Natural killer cell (primary cell): ENCODE data around the gene AFAP1L2. TPM values are rescaled to one million over a fixed set of nuclear protein-coding genes. Genes with fewer than 3 reads are reported as not detected.

ENCODE experiments used
- ATAC-seq, 3 donors: fragments of 150-1000 bp in 2 of 3; fragments of 200-7000 bp in 1 of 3; cut with Tn5 transposase; 1 replicate in 1 of 3; 2 replicates in 2 of 3; pipeline ENCODE4 v1.10.0; 2021; ENCODE audit warnings: mild to moderate bottlenecking in 2 of 3, moderate library complexity in 2 of 3
- DNase-seq, 2 donors: peaks; one replicate each; pipeline versions ENCODE4 v3.0.0 to v3.0.0-alpha.2; 2013 to 2021; ENCODE audit warnings: mixed read lengths in 1 of 2
- H3K27ac ChIP-seq: one replicate; pipeline ENCODE4 v1.5.1; 2013; ENCODE audit warnings: mild to moderate bottlenecking, low read length
- H3K27me3 ChIP-seq: one replicate; pipeline ENCODE4 v1.6.1; 2013; ENCODE audit warnings: low read length; ENCODE audit not compliant: control insufficient read depth, insufficient read depth
- H3K36me3 ChIP-seq: one replicate; pipeline ENCODE4 v1.6.1; 2013; ENCODE audit warnings: low read length; ENCODE audit not compliant: control insufficient read depth, insufficient read depth
- H3K4me1 ChIP-seq: one replicate; pipeline ENCODE4 v1.6.1; 2013; ENCODE audit warnings: low read length; ENCODE audit not compliant: control insufficient read depth, insufficient read depth
- H3K4me3 ChIP-seq: one replicate; pipeline ENCODE4 v1.5.1; 2013; ENCODE audit warnings: low read length
- H3K9me3 ChIP-seq: one replicate; pipeline ENCODE4 v1.6.1; 2013; ENCODE audit warnings: low read length; ENCODE audit not compliant: control insufficient read depth, insufficient read depth
- H3K27ac Mint-ChIP-seq, 2 donors: one replicate each; pipeline ENCODE4 v1.8.0; 2022; ENCODE audit warnings: mild to moderate bottlenecking in 2 of 2, mixed read lengths in 2 of 2, moderate library complexity in 1 of 2
- H3K27me3 Mint-ChIP-seq, 2 donors: one replicate each; pipeline ENCODE4 v1.8.0; 2022; ENCODE audit warnings: low read depth in 2 of 2, mixed read lengths in 2 of 2
- H3K36me3 Mint-ChIP-seq: one replicate; pipeline ENCODE4 v1.8.0; 2022; ENCODE audit warnings: mixed read lengths
- H3K4me1 Mint-ChIP-seq, 2 donors: one replicate each; pipeline ENCODE4 v1.8.0; 2022; ENCODE audit warnings: mixed read lengths in 2 of 2
- H3K4me3 Mint-ChIP-seq: one replicate; pipeline ENCODE4 v1.8.0; 2022; ENCODE audit warnings: mild to moderate bottlenecking, moderate library complexity, mixed read lengths
- H3K9me3 Mint-ChIP-seq, 2 donors: one replicate each; pipeline ENCODE4 v1.8.0; 2022; ENCODE audit warnings: mixed read lengths in 2 of 2
- WGBS: methylation state at CpG from one replicate; pipeline ENCODE4 v1.1.7; 2013; ENCODE audit warnings: missing lambda C conversion rate; ENCODE audit not compliant: insufficient coverage; 5-methylcytosine and 5-hydroxymethylcytosine counted together
- intact Hi-C: fragments of 100-400 bp; cut with micrococcal nuclease; formaldehyde crosslinking; loops from one replicate; pipeline ENCODE4 v1.14.2; 2022
- total RNA-seq, 4 donors: library from RNA; stranded (reverse); fragments of 120-200 nt in 1 of 4; gene quantifications; one replicate each; pipeline versions ENCODE4 v1.2.3 to v1.2.4, GENCODE V29; 2013 to 2022
- TF ChIP-seq, protein P1 (sequence below): fragments of 200-600 bp; IDR thresholded peaks from one replicate; pipeline ENCODE4 v1.8.0; 2022; ENCODE audit warnings: antibody characterized with exemption

The AFAP1L2 gene
- total RNA-seq, 3 donors from 2014 or later (not counting 1 experiment from before 2014, with no cell fraction given): 0.66 to 2.8 (median 1.3) TPM

DNA sequence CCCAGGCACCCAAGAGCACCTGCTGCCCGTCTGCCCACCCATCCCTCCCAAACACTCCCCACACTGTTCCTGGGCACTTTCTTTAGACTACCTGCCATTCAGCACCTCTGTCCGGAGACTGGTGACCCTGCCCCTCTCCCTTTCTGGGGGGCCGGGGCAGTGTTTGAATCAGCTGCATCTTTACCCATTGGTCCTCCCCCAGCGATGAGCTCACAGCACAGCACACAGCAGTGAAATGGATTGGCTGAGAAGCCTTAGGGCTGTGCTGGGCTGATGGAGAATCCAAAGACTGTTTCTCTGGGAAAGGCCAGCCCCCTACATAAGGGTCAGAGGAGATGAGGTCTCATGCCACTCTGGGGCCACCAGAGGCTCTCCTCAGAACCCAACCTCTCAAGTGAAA is 125.0 kb downstream of the AFAP1L2 start:
- ATAC-seq (no peak), DNase-seq (no peak)
- no peak overlapping the region for H3K27ac Mint-ChIP-seq
- H3K36me3 Mint-ChIP-seq: no peaks in the 10 kb centered on the region
- no peak overlapping the region for H3K4me3 Mint-ChIP-seq
- Histone ChIP-seq H3K4me3 (no peak overlapping the region), H3K36me3 (no peaks in the 10 kb centered on the region), H3K27me3 (no peaks in the 10 kb centered on the region), H3K9me3 (no peaks in the 10 kb centered on the region), H3K27ac (no peak overlapping the region), H3K4me1 (no peaks in the 10 kb centered on the region)
- peaks cover 0 to 3% of the 10 kb centered on the region in 2 donors for H3K27me3 Mint-ChIP-seq
- H3K4me1 Mint-ChIP-seq: no peaks in the 10 kb centered on the region
- TF ChIP-seq, protein P1, sequence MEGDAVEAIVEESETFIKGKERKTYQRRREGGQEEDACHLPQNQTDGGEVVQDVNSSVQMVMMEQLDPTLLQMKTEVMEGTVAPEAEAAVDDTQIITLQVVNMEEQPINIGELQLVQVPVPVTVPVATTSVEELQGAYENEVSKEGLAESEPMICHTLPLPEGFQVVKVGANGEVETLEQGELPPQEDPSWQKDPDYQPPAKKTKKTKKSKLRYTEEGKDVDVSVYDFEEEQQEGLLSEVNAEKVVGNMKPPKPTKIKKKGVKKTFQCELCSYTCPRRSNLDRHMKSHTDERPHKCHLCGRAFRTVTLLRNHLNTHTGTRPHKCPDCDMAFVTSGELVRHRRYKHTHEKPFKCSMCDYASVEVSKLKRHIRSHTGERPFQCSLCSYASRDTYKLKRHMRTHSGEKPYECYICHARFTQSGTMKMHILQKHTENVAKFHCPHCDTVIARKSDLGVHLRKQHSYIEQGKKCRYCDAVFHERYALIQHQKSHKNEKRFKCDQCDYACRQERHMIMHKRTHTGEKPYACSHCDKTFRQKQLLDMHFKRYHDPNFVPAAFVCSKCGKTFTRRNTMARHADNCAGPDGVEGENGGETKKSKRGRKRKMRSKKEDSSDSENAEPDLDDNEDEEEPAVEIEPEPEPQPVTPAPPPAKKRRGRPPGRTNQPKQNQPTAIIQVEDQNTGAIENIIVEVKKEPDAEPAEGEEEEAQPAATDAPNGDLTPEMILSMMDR: no peak
- intact Hi-C loops: no loop called here
- WGBS: 92% methylated on average over 4 of the region's 4 CpGs
- no peaks in the 10 kb centered on the region for H3K9me3 Mint-ChIP-seq

DNA sequence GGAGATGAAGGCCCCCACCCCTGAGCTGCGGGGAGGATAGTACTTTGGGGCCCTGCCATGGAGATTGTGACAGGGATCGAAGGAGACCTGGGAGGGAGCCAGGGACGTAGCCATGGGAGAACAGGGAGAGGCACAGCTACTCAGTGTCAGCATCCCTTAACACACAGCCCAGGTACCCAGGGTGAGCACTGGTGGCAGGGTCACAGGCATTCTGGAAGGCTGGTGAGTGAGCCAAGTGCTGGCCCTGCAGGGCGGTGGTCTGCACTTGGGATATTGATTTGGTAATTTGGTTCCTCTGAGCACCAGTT is 125.5 kb downstream of the AFAP1L2 start:
- H3K27ac ChIP-seq: no peak overlapping the region
- H3K9me3 ChIP-seq: no peaks in the 10 kb centered on the region
- H3K36me3 ChIP-seq: no peaks in the 10 kb centered on the region
- H3K9me3 Mint-ChIP-seq: no peaks in the 10 kb centered on the region
- H3K27me3 ChIP-seq: no peaks in the 10 kb centered on the region
- H3K4me3 Mint-ChIP-seq: no peak overlapping the region
- no peak for DNase-seq
- H3K4me3 ChIP-seq: no peak overlapping the region
- H3K4me1 Mint-ChIP-seq: no peaks in the 10 kb centered on the region
- TF ChIP-seq, protein P1: no peak
- H3K36me3 Mint-ChIP-seq: no peaks in the 10 kb centered on the region
- intact Hi-C loops: no loop called here
- H3K4me1 ChIP-seq: no peaks in the 10 kb centered on the region
- no peak overlapping the region for H3K27ac Mint-ChIP-seq
- WGBS: 86% methylated on average over 4 of the region's 4 CpGs
- no peak for ATAC-seq
- peaks cover 0 to 7% of the 10 kb centered on the region in 2 donors for H3K27me3 Mint-ChIP-seq

DNA sequence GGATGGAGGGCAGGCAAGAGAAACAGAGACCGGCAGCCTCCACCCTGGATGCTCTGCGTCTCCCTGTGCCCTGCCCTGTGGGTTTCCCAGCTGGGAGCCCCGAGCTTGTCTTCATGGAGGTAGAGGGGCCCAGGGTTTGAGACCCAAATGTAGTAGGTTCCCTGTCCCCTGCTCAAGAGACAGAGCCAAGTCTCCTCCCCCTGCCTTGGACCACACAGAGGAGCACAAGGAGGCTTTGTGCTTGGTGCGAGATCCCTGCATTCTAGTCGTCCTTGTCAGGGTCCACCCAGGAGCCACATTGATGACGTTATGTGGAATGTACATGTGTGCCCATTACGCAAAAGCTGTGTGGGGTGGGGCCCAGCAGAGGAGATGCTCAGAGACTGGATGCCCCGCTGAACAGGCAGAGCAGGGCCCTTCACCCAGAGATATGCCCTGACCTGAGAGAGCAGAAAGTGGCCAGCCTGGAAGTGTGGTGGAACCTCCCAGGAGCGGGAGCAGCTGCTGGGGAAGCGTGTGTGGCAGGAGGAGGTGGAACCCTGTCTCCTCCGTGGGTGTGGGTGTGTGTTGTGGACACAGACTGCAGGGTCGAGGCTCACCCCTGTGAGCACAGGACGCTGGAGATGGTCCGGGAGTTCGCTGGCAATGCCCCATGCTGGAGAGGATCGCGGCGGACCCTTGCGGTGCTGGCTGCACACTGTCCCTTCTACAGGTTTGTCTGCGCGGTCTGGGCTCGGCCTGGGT is 126.0 kb downstream of the AFAP1L2 start:
- H3K36me3 Mint-ChIP-seq: no peaks in the 10 kb centered on the region
- intact Hi-C loops: no loop called here
- H3K27me3 ChIP-seq: no peaks in the 10 kb centered on the region
- H3K9me3 Mint-ChIP-seq: no peaks in the 10 kb centered on the region
- TF ChIP-seq, protein P1: no peak
- no peak overlapping the region for H3K27ac Mint-ChIP-seq
- no peak overlapping the region for H3K4me3 ChIP-seq
- no peaks in the 10 kb centered on the region for H3K9me3 ChIP-seq
- no peak overlapping the region for H3K27ac ChIP-seq
- no peak overlapping the region for H3K4me3 Mint-ChIP-seq
- DNase-seq (no peak), ATAC-seq (no peak)
- H3K4me1 Mint-ChIP-seq: no peaks in the 10 kb centered on the region
- H3K36me3 ChIP-seq: no peaks in the 10 kb centered on the region
- H3K4me1 ChIP-seq: no peaks in the 10 kb centered on the region
- WGBS: 90% methylated on average over 22 of the region's 22 CpGs
- H3K27me3 Mint-ChIP-seq: peaks cover 0 to 7% of the 10 kb centered on the region in 2 donors

DNA sequence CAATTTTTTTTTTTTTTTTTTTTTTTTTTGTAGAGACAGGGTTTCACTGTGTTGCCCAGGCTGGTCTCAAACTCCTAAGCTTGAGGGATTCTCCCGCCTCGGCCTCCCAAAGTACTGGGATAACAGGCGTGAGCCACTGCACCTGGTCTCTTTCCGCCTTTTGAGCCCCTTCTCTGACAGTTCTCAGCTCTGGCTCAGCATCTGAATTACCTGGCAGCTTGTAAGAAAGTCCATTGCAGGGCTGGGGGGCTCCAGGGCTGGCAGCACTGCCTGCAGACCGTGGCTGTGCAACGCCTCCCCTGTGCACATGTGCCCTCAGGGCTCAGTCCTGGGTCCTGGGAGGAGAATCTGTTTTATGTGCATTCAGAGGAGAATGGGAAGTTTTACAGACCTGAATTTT is 127.6 kb downstream of the AFAP1L2 start:
- Mint-ChIP-seq H3K4me3 (no peak overlapping the region), H3K4me1 (no peaks in the 10 kb centered on the region), H3K27me3 (peaks cover 0 to 7% of the 10 kb centered on the region in 2 donors), H3K27ac (no peak overlapping the region), H3K36me3 (no peaks in the 10 kb centered on the region), H3K9me3 (no peaks in the 10 kb centered on the region)
- Histone ChIP-seq H3K4me3 (no peak overlapping the region), H3K9me3 (no peaks in the 10 kb centered on the region), H3K27me3 (no peaks in the 10 kb centered on the region), H3K36me3 (no peaks in the 10 kb centered on the region), H3K4me1 (no peaks in the 10 kb centered on the region), H3K27ac (no peak overlapping the region)
- ATAC-seq: no peak
- intact Hi-C loops: no loop called here
- TF ChIP-seq, protein P1: no peak
- WGBS: 81% methylated on average over 6 of the region's 6 CpGs
- no peak for DNase-seq
